ENCODE measurements around the gene NINJ1. TPM values are rescaled to one million over a fixed set of nuclear protein-coding genes. Genes with fewer than 3 reads are reported as not detected.

Gene NINJ1
- total RNA-seq, 1 donor from 2014 or later = 11.0 TPM

DNA sequence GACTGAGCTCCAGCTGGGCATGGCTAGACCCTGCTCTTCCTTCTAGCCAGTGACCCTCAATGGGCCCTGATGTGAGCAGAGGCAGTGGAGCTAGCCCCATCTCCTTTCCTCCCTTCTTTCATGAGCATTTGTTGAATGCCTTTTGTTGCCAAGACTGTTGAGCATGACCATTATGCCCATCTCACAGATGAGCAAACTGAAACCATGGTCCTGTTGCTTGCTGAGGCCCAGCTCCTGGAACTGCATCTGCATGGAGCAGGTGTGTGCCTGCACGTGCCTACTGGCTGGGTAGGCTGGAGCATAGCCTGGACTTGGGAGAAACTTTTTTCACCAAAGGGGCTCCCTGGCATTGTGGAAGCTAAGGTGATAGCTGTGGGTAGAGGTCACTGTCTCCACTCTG lies 46.9 kb upstream of the NINJ1 start:
- H3K4me3 Mint-ChIP-seq = no peak overlapping the region
- ATAC-seq (ENCODE audit: low read depth) (no peak), DNase-seq (no peak)
- no peak overlapping the region for H3K27ac Mint-ChIP-seq
- H3K36me3 Mint-ChIP-seq (ENCODE audit: low read depth) = no peaks in the 10 kb centered on the region
- TF ChIP-seq, protein P1, sequence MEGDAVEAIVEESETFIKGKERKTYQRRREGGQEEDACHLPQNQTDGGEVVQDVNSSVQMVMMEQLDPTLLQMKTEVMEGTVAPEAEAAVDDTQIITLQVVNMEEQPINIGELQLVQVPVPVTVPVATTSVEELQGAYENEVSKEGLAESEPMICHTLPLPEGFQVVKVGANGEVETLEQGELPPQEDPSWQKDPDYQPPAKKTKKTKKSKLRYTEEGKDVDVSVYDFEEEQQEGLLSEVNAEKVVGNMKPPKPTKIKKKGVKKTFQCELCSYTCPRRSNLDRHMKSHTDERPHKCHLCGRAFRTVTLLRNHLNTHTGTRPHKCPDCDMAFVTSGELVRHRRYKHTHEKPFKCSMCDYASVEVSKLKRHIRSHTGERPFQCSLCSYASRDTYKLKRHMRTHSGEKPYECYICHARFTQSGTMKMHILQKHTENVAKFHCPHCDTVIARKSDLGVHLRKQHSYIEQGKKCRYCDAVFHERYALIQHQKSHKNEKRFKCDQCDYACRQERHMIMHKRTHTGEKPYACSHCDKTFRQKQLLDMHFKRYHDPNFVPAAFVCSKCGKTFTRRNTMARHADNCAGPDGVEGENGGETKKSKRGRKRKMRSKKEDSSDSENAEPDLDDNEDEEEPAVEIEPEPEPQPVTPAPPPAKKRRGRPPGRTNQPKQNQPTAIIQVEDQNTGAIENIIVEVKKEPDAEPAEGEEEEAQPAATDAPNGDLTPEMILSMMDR (IDR thresholded peaks at IDR 0.05) = no peak
- ChIA-PET CTCF (no interaction called here), POLR2A (no interaction called here)
- H3K27me3 Mint-ChIP-seq = peaks cover 27% of the 10 kb centered on the region
- intact Hi-C loops (cut with micrococcal nuclease) = no loop called here
- no peaks in the 10 kb centered on the region for H3K9me3 Mint-ChIP-seq
- peaks cover 9% of the 10 kb centered on the region for H3K4me1 Mint-ChIP-seq

DNA sequence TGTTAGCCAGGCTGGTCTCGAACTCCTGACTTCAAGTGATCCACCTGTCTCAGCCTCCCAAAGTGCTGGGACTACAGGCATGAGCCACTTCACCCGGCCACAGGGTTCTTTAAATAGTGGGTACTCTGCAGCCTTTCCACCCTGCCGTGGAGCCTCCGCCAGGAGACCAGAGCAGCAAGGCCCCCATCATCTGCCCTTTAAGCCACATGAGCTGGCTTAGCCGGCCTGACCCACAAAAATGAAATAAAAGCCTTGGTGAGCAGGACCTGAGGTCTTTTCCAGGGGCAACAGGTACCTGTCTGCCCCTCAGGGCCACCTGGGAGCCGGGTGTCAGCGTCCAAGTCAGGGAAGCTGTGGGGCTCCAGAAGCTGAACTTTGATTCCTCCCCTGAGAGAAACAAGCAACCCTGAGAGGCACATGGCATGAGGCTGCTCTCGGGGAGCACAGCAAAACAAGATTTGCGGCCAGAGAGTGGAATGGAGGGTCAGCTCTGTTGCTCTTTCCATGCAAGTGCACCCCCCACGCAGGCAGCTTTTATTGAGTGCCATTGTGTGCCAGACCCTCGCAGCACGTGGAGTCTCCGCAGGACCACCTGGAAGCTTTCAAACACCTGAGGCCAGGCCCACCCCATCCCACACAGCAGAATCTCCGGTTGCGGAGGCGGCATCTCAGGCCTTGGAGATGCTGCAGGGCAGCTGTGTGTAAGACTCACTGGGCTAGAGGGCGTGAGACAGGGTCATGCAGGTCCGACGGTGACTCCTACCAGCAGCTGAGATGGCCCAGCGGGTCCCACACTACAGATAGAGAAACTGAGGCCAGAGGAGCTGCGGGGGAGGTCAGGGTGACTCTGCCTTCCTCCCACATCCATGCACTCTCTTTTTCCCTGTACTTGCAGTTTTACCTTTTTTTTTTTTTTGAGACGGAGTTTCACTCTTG lies 45.1 kb upstream of the NINJ1 start:
- Mint-ChIP-seq H3K27ac (no peak overlapping the region), H3K27me3 (peaks cover 24% of the 10 kb centered on the region), H3K36me3 (ENCODE audit: low read depth) (no peaks in the 10 kb centered on the region), H3K9me3 (no peaks in the 10 kb centered on the region), H3K4me3 (no peak overlapping the region), H3K4me1 (peaks cover 8% of the 10 kb centered on the region)
- POLR2A ChIA-PET = no interaction called here
- intact Hi-C loops (cut with micrococcal nuclease) = no loop called here
- TF ChIP-seq, protein P1 (IDR thresholded peaks at IDR 0.05) = no peak
- no peak for DNase-seq
- no peak for ATAC-seq (ENCODE audit: low read depth)
- CTCF ChIA-PET = no interaction called here

DNA sequence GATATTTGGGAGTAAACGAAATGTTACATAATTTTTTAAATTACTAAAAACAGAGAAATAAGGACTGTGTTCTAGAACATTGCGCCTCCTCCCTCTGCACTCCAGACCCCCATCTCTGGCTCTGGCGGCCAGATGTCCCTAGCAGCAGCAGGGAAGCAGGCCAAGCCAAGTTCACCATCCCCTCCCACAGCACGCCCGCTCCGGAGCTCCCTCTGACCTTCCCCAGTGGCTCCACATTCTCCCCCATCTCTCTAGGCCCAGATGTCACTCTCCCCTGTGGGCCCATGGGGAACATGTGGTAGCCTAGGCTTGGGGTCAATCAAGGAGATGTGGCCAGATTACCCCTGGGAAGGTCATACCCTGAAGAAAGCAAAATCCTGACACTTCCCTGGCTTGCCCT lies 43.6 kb upstream of the NINJ1 start:
- Mint-ChIP-seq H3K4me1 (no peaks in the 10 kb centered on the region), H3K27me3 (peaks cover 24% of the 10 kb centered on the region), H3K36me3 (ENCODE audit: low read depth) (no peaks in the 10 kb centered on the region), H3K9me3 (no peaks in the 10 kb centered on the region), H3K27ac (no peak overlapping the region), H3K4me3 (no peak overlapping the region)
- ChIA-PET POLR2A (no interaction called here), CTCF (no interaction called here)
- TF ChIP-seq, protein P1 (IDR thresholded peaks at IDR 0.05) = no peak
- intact Hi-C loops (cut with micrococcal nuclease) = no loop called here
- no peak for DNase-seq
- no peak for ATAC-seq (ENCODE audit: low read depth)

DNA sequence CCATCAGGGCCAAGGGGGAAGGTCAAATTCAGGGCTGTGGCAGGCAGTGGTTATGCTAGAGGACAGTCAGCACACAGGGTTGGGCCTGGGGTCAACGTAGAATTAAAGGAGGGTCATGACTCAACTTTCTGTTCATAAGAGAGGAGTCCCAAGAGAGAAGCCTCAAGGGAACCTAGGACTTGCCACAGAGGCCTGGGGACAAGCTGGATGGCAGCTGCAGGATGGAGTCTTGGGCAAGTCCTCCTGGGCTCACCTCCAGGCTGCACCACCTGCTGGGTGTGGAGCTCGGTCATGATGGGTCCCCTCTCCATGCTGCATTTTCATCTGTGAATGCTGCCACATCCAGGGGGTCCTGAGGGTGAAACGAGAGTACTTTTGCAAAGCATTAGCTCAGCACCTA lies 40.9 kb upstream of the NINJ1 start:
- TF ChIP-seq, protein P1 (IDR thresholded peaks at IDR 0.05) = no peak
- ATAC-seq (ENCODE audit: low read depth) = no peak

DNA sequence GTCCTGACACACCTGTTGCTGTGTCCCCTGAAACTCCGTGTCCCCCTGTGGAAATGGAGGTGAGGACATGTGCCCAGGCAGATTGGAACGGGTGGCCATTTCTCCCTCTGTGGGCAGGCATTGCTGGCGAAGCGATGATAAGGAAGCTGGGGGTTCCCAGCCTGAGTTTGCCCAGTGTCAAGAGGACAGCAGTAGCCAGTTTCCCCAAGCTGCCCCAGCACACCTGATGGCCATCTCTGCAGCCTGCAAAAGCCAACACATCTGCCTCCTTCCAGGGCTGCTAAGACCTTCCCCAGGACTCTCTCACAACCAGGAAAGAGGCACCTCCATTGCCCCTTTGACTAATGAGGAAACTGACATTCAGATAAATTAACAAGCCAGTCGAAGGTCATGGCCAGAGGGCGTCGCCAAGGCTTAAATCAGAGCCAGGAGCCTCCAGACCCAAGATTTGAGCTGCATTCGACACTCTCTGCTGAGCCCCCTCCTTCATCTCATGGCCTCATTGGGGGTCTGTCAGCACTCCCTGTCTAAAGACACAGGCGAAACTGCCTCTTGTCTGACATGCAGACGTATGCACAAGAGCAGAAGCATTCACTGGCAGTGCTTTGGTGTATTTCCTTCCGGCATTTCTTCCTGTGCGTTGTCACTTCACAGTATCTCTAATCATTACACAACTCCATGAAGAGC lies 39.5 kb upstream of the NINJ1 start:
- DNase-seq (no peak), ATAC-seq (ENCODE audit: low read depth) (no peak)
- intact Hi-C loops (cut with micrococcal nuclease) = no loop called here
- H3K4me1 Mint-ChIP-seq = no peaks in the 10 kb centered on the region
- peaks cover 12% of the 10 kb centered on the region for H3K27me3 Mint-ChIP-seq
- H3K36me3 Mint-ChIP-seq (ENCODE audit: low read depth) = no peaks in the 10 kb centered on the region
- CTCF ChIA-PET = no interaction called here
- H3K27ac Mint-ChIP-seq = no peak overlapping the region
- POLR2A ChIA-PET = no interaction called here
- H3K9me3 Mint-ChIP-seq = no peaks in the 10 kb centered on the region
- H3K4me3 Mint-ChIP-seq = no peak overlapping the region
- TF ChIP-seq, protein P1 (IDR thresholded peaks at IDR 0.05) = no peak

More for the DNA sequence above, 40.9 kb upstream of the NINJ1 start:
- ChIA-PET POLR2A (no interaction called here), CTCF (no interaction called here)
- Mint-ChIP-seq H3K4me3 (no peak overlapping the region), H3K9me3 (no peaks in the 10 kb centered on the region), H3K27ac (no peak overlapping the region), H3K4me1 (no peaks in the 10 kb centered on the region), H3K27me3 (peaks cover 13% of the 10 kb centered on the region), H3K36me3 (ENCODE audit: low read depth) (no peaks in the 10 kb centered on the region)
- DNase-seq = no peak
- intact Hi-C loops (cut with micrococcal nuclease) = no loop called here
